ENCODE measurements around the gene M1AP.
A peak's percentile ranks its signal among the peaks of the same experiment; 100 is the strongest.
"Not testable (repeated sequence)": the region's sequence is repeated elsewhere in the genome, so short reads cannot be mapped to it uniquely, and the experiment has no call there.

Gene M1AP

GRCh38 chr2:74562126-74562775 lies 85.9 kb downstream of the M1AP start:
- DNase-seq = no peak

- DNase-seq = not testable (repeated sequence)
Observed at GRCh38 chr2:74561022-74561421, 87.1 kb downstream of the M1AP start.

GRCh38 chr2:74560591-74560990 lies 87.5 kb downstream of the M1AP start:
- no peak for DNase-seq

GRCh38 chr2:74559912-74560311 lies 88.2 kb downstream of the M1AP start:
- no peak for DNase-seq

GRCh38 chr2:74558284-74559230 lies 89.6 kb downstream of the M1AP start:
- no peak for DNase-seq

- no peak for DNase-seq
Observed at GRCh38 chr2:74556831-74557370, 91.2 kb downstream of the M1AP start.

GRCh38 chr2:74556159-74556558 lies 92.0 kb downstream of the M1AP start:
- no peak for DNase-seq

- DNase-seq = no peak
Observed at GRCh38 chr2:74555610-74556103, 92.5 kb downstream of the M1AP start.

- peak; percentile 47 for DNase-seq
Observed at GRCh38 chr2:74554820-74555531, 93.2 kb downstream of the M1AP start.

- DNase-seq = peak; percentile 83
Observed at GRCh38 chr2:74553892-74554819, 94.0 kb downstream of the M1AP start, which contains the start of the genes DOK1 and LOXL3. Gene DOK1 (plus strand): TSS chr2:74554720. CDS start chr2:74554755, 35 bp downstream. Gene LOXL3 (minus strand): TSS chr2:74553942. CDS start chr2:74552634, 1,308 bp downstream.

GRCh38 chr2:74552914-74553811 lies 95.0 kb downstream of the M1AP start:
- DNase-seq = no peak

GRCh38 chr2:74551942-74552913 lies 95.9 kb downstream of the M1AP start:
- no peak for DNase-seq

GRCh38 chr2:74551530-74551929 lies 96.6 kb downstream of the M1AP start:
- no peak for DNase-seq

- DNase-seq = no peak
Observed at GRCh38 chr2:74550231-74550630, 97.9 kb downstream of the M1AP start.

- no peak for DNase-seq
Observed at GRCh38 chr2:74548900-74549826, 99.0 kb downstream of the M1AP start.

- DNase-seq = no peak
Observed at GRCh38 chr2:74548285-74548899, 99.7 kb downstream of the M1AP start.

- DNase-seq = no peak
Observed at GRCh38 chr2:74546004-74546403, 102.1 kb downstream of the M1AP start.

GRCh38 chr2:74544634-74545033 lies 103.5 kb downstream of the M1AP start:
- DNase-seq = no peak

Measured in stimulated activated CD4-positive, alpha-beta T cell treated with anti-CD3 and anti-CD28 coated beads, Interleukin-1b, Interleukin-23, amount 100 ng/mL, for 48 hours (primary cell).